Posterior vena cava (tissue), 2 donors: Measurements from ENCODE around the gene RNF220. TPM values are rescaled to one million over a fixed set of nuclear protein-coding genes. Genes with fewer than 3 reads are reported as not detected.
"Not testable (repeated sequence)": the region's sequence is repeated elsewhere in the genome, so short reads cannot be mapped to it uniquely, and the experiment has no call there.

Experiments used
- DNase-seq: peaks from one replicate; pipeline ENCODE4 v3.0.0-alpha.2; 2020; ENCODE audit warnings: low spot score
- intact Hi-C, 2 donors: fragments of 100-400 bp; cut with DNase I; formaldehyde crosslinking; loops; one replicate each; pipeline versions ENCODE4 v1.14.1 to v1.14.2; 2022 to 2023
- total RNA-seq, 2 donors: library from RNA; stranded (reverse); fragmentation: NEBNext Ultra II Directional; extraction: Animal tissue kit (Norgen Biotek cat#: 25700); gene quantifications; one replicate each; pipeline ENCODE4 v1.2.1, GENCODE V29; 2021
- donor health status: DM: yes; HTN: yes; CAD: no.
- donor health status: DM: yes; HTN: yes; CAD: no.

Gene RNF220
- total RNA-seq, 2 donors from 2014 or later, result 46.4 to 53.6 TPM

DNA sequence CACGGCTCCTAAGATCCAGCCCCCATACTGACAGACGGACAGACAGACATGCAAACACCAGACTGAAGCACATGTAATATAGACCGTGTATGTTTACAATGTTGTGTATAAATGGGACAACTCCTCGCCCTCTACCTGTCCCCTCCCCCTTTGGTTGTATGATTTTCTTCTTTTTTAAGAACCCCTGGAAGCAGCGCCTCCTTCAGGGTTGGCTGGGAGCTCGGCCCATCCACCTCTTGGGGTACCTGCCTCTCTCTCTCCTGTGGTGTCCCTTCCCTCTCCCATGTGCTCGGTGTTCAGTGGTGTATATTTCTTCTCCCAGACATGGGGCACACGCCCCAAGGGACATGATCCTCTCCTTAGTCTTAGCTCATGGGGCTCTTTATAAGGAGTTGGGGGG is 246.0 kb downstream of the RNF220 start:
- intact Hi-C loops, result loop anchor here (2.0 to 5.0 kb wide), 2 partner anchors 40 to 269 kb away; no protein-coding TSS in a partner anchor
- no peak for DNase-seq

- intact Hi-C loops, result loop anchor here in 1 of 2 donors (5.0 kb wide), 1 partner anchor 270 kb away; no protein-coding TSS in a partner anchor
- peak; percentile 93 for DNase-seq
Observed at GRCh38 chr1:44652445-44653106, 247.5 kb downstream of the RNF220 start.

- intact Hi-C loops, result loop anchor here in 1 of 2 donors (5.0 kb wide), 1 partner anchor 271 kb away; no protein-coding TSS in a partner anchor
Observed at GRCh38 chr1:44653107-44653964, 248.3 kb downstream of the RNF220 start.

GRCh38 chr1:44654621-44655187 is 249.6 kb downstream of the RNF220 start:
- no peak for DNase-seq
- intact Hi-C loops, result loop anchor here in 1 of 2 donors (5.0 kb wide), 1 partner anchor 272 kb away; no protein-coding TSS in a partner anchor

More at GRCh38 chr1:44653107-44653964, 248.3 kb downstream of the RNF220 start:
- DNase-seq, result no peak

DNA sequence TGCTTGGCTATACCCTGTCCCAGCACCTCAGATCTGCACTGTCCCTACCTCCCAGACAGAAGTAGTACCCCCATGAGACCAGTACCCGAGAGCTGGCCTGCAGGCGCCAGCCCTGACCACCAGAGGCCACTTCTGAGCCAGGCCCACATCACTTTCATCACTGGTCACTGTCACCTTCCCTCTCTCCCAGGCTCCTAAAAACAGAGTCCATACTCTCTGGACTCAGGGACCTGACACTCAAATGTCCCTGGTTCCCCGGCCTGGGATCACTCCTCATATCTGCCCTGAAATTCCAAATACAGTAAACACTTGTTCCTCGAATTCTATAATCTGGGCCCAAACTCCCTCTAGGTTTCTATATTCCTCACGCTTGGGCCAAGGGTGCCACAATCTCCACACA is 250.6 kb downstream of the RNF220 start:
- intact Hi-C loops, result no loop called here
- DNase-seq, result no peak

- DNase-seq, result no peak
- intact Hi-C loops, result no loop called here
Observed at GRCh38 chr1:44659566-44659965, 254.5 kb downstream of the RNF220 start.

GRCh38 chr1:44660176-44660575 is 255.1 kb downstream of the RNF220 start:
- intact Hi-C loops, result no loop called here
- DNase-seq, result no peak

GRCh38 chr1:44661781-44662682 is 257.0 kb downstream of the RNF220 start:
- no peak for DNase-seq

DNA sequence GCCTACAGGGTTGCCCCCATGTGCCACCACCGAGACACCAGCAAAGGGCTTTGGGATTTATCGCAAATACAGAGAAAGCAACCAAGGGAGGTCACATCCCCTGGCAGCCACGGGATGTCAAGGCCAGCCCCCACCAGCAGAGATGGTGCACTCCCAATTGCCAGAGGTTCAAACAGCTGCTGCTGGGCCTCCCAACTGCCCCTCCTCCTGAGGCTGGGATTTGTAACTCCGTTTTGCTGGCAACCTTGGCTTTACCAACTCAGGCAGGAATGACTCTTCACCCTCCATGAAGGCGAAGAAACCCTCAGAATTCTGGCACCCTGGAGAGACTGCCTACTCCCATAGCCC is 257.6 kb downstream of the RNF220 start:
- DNase-seq, result no peak

More at GRCh38 chr1:44661781-44662682, 257.0 kb downstream of the RNF220 start:
- intact Hi-C loops, result no loop called here

DNA sequence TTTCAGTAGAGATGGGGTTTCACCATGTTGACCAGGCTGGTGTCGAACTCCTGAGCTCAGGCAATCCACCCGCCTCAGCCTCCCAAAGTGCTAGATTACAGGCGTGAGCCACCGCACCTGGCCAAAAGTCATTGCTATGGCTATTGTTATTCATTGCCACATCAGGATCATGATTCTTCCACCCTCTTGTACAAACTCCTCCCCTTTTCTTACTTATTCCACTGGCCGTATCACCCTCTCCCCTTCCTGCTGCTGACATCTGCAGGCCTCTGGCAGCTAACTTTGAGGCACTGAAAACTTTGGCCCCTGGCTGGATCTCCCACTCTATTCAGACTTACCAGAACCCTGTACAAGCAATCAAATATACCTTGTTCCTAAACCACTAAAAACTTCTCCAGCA is 258.4 kb downstream of the RNF220 start:
- intact Hi-C loops, result no loop called here
- no peak for DNase-seq

More for the DNA sequence above, 257.6 kb downstream of the RNF220 start:
- intact Hi-C loops, result no loop called here

GRCh38 chr1:44664730-44665370 is 259.8 kb downstream of the RNF220 start:
- DNase-seq, result no peak

GRCh38 chr1:44666719-44667118 is 261.7 kb downstream of the RNF220 start:
- DNase-seq, intact Hi-C loops: not testable (repeated sequence)

More at GRCh38 chr1:44664730-44665370, 259.8 kb downstream of the RNF220 start:
- intact Hi-C loops, result no loop called here

GRCh38 chr1:44670751-44671640 is 265.9 kb downstream of the RNF220 start:
- intact Hi-C loops, result loop anchor here in 1 of 2 donors (5.0 kb wide), 1 partner anchor 1089 kb away; no protein-coding TSS in a partner anchor
- DNase-seq, result no peak

- DNase-seq, result no peak
- intact Hi-C loops, result loop anchor here in 1 of 2 donors (5.0 kb wide), 1 partner anchor 1090 kb away; no protein-coding TSS in a partner anchor
Observed at GRCh38 chr1:44672254-44672955, 267.4 kb downstream of the RNF220 start.

GRCh38 chr1:44672961-44673674 is 268.1 kb downstream of the RNF220 start:
- no peak for DNase-seq
- intact Hi-C loops, result loop anchor here in 1 of 2 donors (5.0 kb wide), 1 partner anchor 1091 kb away; no protein-coding TSS in a partner anchor

GRCh38 chr1:44673675-44674112 is 268.6 kb downstream of the RNF220 start:
- intact Hi-C loops, result loop anchor here in 1 of 2 donors (5.0 kb wide), 1 partner anchor 1091 kb away; no protein-coding TSS in a partner anchor
- no peak for DNase-seq
